Stimulated activated CD8-positive, alpha-beta memory T cell treated with anti-CD3 and anti-CD28 coated beads, Interleukin-12 subunit alpha, Interleukin-12 subunit beta, amount 100 ng/mL, for 24 hours (primary cell): ENCODE measurements around the gene IER5L.
"Not testable (repeated sequence)": the region's sequence is repeated elsewhere in the genome, so short reads cannot be mapped to it uniquely, and the experiment has no call there.

Experiments
- DNase-seq: peaks from one replicate; pipeline ENCODE4 v3.0.0-alpha.2; 2020; ENCODE audit errors: extremely low read depth

IER5L gene

GRCh38 chr9:129139233-129139992 is 38.6 kb downstream of the IER5L start:
- DNase-seq, result peak; percentile 40

GRCh38 chr9:129138476-129139232 is 39.4 kb downstream of the IER5L start:
- no peak for DNase-seq

GRCh38 chr9:129138144-129138462 is 40.0 kb downstream of the IER5L start:
- DNase-seq, result no peak

- no peak for DNase-seq
Measured at GRCh38 chr9:129137292-129138143, 40.5 kb downstream of the IER5L start.

DNA sequence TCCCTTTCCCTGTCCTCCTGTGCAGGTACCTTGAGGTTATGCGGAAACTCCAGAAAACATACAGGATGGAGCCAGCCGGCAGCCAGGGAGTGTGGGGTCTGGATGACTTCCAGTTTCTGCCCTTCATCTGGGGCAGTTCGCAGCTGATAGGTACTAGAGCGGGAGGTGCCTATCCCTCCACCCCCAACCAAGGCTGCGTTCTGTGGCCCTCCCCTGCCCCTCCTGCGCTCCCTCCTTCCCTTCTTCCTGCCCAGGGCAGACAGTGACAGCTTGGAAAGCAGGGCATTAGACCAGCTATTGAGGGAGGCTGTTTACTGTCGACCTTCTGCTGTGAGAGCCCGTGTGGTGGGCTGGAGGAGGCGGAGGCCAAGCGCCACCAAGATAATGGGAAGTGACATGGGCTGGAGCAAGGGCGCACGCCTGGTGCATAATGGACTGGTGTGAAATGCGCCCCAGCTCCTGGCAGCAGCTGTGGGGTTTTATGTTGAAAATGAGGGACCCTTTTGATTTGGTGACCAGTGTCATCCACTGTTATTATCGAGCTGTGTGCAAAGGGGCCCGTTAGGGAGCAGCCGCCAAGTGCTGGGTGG is 41.5 kb downstream of the IER5L start:
- DNase-seq, result no peak

DNA sequence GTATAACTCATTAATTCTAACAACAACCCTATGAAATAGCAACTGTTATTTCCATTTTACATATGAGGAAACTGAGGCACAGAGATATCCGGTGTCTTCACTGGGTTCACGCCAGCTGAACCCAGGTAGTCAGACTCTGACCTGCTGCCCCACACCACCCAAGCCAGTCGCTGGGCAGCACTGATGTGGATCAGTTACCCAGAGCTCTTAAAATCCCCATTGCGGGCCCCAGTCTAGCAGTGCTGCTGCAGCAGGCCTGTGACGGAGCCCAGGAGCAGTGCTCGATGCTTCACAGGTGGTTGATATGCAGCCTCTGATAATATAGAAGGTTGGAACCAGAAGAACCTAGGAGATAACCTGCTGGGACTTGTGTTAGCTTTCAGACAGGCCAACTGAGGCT is 42.6 kb downstream of the IER5L start:
- DNase-seq, result no peak

GRCh38 chr9:129133082-129133481 is 45.0 kb downstream of the IER5L start:
- no peak for DNase-seq

DNA sequence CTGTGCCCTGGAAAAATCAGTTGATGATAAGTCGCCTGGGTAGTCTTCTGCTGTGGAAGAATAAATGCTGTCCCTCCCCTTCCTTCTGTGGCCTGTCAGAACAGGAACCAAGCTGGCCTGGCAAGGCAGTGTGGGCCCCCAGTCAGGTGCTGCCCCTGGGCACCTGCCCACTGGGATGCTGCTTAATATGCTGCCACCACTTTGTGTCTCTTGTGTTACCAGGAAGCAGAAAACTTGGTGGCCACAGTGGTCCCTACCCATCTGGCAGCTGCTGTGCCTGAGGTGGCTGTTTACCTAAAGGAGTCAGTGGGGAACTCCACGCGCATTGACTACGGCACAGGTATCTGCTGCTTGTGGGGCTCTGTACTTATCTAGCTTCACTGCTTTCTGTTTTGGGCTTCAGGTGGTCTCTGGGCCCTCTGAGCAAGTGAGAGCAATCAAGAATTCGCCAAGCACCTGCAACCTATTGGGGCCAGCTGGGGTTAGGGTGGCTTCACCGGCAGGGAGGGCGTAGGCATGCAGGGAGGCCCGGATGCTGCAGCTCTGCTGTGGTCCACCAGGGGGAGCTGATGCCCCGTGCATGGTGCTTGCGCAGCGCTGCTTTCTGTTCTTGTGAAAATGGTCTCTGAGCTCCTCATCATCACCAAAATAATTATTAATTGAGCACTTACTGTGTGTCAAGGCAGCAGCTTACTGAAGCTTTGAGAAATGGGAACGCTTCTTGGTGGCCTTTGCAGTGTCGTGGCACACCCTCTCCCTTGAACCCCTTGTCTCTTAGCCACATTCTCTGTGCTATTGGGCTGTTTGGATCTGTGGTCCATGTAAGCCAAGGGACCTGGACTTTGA is 46.5 kb downstream of the IER5L start:
- peak; percentile 53 for DNase-seq

DNA sequence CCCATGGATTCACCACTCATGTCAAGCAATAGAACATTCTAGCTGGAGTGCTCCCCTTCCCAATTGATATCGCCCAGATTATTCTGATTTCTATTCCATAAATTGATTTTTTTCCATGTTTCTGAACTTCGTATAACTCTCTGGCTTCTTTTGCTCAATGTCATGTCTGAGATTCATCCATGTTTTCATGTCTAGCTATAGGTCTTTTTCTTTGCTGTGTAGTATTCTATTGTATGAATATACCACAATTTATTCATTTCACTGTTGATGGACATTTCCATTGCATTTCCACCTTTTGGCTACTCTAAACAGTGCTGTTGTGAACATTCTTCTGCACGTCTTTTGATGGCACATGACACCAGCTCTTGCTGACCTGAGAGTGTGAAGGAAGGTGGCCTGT is 47.3 kb downstream of the IER5L start:
- no peak for DNase-seq

- not testable (repeated sequence) for DNase-seq
Measured at GRCh38 chr9:129130271-129130670, 47.8 kb downstream of the IER5L start.

DNA sequence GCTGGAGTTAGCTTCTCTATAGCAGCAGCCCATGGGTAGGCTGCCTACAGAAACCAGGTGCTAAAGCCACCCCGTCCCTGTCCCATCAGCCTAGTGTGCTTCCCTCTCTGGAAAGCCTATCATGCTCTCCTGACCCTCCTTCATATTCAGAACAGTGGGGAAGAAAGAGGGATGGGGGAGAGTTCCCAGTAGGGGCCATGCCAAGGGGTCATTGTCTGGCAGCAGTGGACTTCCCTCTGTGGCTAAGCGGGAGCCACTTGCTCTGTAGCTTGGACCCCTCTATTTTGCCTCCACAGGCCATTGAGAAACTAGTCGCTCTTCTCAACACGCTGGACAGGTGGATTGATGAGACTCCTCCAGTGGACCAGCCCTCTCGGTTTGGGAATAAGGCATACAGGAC is 49.4 kb downstream of the IER5L start:
- no peak for DNase-seq

GRCh38 chr9:129126749-129127618 is 51.1 kb downstream of the IER5L start:
- DNase-seq, result no peak
